Measurements from ENCODE around the gene GOSR1.

Gene GOSR1

DNA sequence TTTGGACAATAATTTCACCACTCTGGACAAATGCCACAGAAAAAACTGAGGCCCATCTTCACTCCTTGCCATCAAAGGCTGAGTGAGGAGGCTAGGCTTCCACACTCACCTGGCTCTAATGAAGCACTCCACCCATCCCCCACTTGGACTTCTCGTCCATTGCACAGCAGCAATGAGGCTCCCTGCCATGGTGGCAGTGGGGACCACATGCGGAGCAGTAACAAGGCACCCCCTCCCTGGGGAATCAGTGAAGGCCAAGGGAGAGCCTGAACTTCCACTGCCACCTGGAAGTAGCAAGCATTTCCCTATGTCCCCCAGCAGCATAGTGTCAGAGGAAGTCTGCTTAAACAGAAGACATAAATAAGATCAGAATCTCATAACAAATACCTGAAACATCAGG is 2.0 kb upstream of the GOSR1 start:
- no peak overlapping the region for H3K4me3 Mint-ChIP-seq
- H3K36me3 Mint-ChIP-seq (ENCODE audit: low read depth), result peaks cover 4% of the 10 kb centered on the region
- H3K27ac Mint-ChIP-seq, result no peak overlapping the region
- no peaks in the 10 kb centered on the region for H3K9me3 Mint-ChIP-seq
- peaks cover 13% of the 10 kb centered on the region for H3K4me1 Mint-ChIP-seq (ENCODE audit: low read depth)
- no peaks in the 10 kb centered on the region for H3K27me3 Mint-ChIP-seq (ENCODE audit: low read depth)

DNA sequence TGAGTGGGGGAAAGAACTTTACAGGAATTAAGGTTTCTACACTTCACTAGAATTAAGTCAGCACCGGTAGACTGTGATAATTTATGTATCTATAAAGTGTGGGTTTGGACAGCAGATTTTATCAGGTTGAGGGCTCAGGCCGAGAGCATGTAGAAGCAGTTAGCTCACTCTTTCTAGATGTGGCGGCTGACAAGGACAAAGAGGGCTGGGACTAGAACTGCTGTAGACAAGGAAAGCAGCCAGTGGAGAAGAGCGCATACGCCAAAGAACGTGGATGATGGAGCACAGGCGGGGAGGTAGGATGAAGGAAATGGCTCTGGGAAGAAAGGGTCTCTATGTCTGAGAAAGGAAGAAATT is 504 bp upstream of the GOSR1 start:
- H3K27me3 Mint-ChIP-seq (ENCODE audit: low read depth), result no peaks in the 10 kb centered on the region
- peak overlapping the region; percentile 93 for H3K27ac Mint-ChIP-seq
- peaks cover 15% of the 10 kb centered on the region for H3K4me1 Mint-ChIP-seq (ENCODE audit: low read depth)
- no peaks in the 10 kb centered on the region for H3K9me3 Mint-ChIP-seq
- H3K36me3 Mint-ChIP-seq (ENCODE audit: low read depth), result peaks cover 8% of the 10 kb centered on the region
- H3K4me3 Mint-ChIP-seq, result peak overlapping the region; percentile 95

DNA sequence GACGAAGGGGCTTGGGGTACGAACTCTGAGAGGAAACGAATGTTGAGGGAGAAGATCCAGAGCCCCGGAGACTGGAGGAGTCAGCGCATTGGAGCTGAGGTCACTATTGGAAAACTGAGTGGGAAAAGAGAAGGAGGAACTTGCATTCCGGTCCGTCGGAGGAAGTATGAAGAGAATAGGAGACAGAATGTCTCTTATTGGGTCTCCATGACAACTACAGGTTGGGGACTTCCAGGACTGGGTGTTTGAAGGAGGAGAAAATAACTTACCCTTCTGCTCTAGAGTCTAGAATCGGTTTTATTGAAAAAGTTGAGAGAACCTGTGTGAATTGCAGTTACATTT is 537 bp downstream of the GOSR1 start:
- Mint-ChIP-seq H3K36me3 (ENCODE audit: low read depth) (peaks cover 12% of the 10 kb centered on the region), H3K9me3 (no peaks in the 10 kb centered on the region), H3K27me3 (ENCODE audit: low read depth) (no peaks in the 10 kb centered on the region), H3K4me1 (ENCODE audit: low read depth) (peaks cover 18% of the 10 kb centered on the region), H3K27ac (peak overlapping the region; percentile 93), H3K4me3 (peak overlapping the region; percentile 95)

DNA sequence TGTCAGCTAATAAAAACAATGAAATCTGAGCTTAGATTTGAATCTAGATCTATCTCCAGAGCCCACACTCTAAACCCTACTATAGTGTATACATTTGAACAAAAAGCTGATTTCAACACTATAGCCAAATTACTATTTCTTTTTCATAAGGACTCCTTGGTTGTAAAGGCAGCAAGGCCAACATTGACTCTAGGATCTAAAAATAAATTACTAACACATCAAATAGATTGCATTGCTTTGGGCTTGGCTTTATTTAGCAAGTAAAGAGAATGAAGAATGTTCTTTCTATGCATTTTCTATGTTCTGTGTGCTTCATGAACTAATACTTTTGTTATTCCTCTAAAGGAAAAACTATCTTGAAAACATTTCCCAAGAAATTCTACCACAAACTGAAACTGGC is 5.3 kb downstream of the GOSR1 start:
- no peak overlapping the region for H3K27ac Mint-ChIP-seq
- H3K27me3 Mint-ChIP-seq (ENCODE audit: low read depth), result no peaks in the 10 kb centered on the region
- H3K36me3 Mint-ChIP-seq (ENCODE audit: low read depth), result peaks cover 41% of the 10 kb centered on the region

DNA sequence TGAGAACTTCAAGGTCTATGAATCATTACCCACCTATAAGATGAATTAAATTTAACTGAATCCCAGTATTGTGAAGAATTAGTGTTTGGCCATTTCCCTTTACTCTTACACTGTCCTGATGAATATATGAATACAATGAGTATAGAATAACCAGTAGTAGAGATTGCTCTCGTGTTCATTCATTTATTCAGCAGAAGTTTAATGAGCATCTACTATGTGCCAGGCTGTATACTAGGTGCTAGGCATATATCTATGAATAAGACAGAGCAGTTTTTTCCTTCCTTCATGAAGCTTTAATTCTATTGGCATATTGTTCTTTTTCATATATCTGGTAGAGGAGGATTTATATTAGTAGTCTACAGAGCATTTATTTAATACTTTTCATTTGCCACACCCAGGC is 6.0 kb downstream of the GOSR1 start:
- Mint-ChIP-seq H3K9me3 (no peaks in the 10 kb centered on the region), H3K27ac (no peak overlapping the region), H3K27me3 (ENCODE audit: low read depth) (no peaks in the 10 kb centered on the region), H3K4me3 (no peak overlapping the region), H3K36me3 (ENCODE audit: low read depth) (peaks cover 39% of the 10 kb centered on the region), H3K4me1 (ENCODE audit: low read depth) (peaks cover 7% of the 10 kb centered on the region)

More for the DNA sequence above, 5.3 kb downstream of the GOSR1 start:
- Mint-ChIP-seq H3K4me3 (no peak overlapping the region), H3K4me1 (ENCODE audit: low read depth) (peaks cover 11% of the 10 kb centered on the region), H3K9me3 (no peaks in the 10 kb centered on the region)

DNA sequence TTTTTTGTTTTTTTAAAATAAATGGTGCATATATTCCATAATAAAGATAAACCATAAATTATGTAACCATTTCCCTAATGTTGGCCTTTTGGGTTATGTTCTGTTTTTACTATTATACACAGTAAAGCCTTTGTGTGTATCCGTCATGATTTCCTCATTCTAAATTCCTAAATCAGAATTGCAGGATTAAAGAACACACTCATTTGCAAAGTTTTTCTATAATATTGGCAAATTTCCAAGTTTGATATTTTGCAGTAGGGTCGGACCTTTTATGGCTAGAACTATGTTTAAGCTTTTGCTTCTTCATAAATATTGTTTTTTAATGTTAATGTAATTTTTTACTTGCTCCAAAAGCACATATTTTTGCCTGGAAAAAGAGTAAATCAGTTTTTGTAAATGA is 16.6 kb downstream of the GOSR1 start:
- H3K27ac Mint-ChIP-seq, result no peak overlapping the region
- H3K27me3 Mint-ChIP-seq (ENCODE audit: low read depth), result no peaks in the 10 kb centered on the region
- H3K4me3 Mint-ChIP-seq, result no peak overlapping the region
- peaks cover 53% of the 10 kb centered on the region for H3K36me3 Mint-ChIP-seq (ENCODE audit: low read depth)
- H3K4me1 Mint-ChIP-seq (ENCODE audit: low read depth), result no peaks in the 10 kb centered on the region
- no peaks in the 10 kb centered on the region for H3K9me3 Mint-ChIP-seq

DNA sequence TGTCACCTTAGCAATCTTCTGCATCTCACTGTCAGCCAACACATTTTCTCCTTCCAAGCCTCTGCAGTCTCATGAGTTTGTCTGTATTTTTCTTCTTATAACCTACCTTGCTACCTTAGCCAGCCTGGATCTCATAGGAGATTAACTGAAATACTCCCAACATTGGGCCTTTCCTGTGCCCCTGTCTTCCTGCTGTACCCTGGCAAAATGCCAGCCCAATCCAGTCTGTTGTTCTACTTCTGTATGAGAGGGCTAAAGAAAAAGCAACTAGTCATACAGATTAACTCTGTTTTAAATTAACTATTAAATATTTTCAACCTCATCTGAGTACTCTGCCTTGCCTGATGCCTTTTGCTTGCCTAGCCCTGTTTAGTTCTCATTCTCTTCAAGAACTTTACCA is 18.4 kb downstream of the GOSR1 start:
- H3K4me1 Mint-ChIP-seq (ENCODE audit: low read depth), result peaks cover 5% of the 10 kb centered on the region
- H3K36me3 Mint-ChIP-seq (ENCODE audit: low read depth), result peaks cover 53% of the 10 kb centered on the region
- no peak overlapping the region for H3K27ac Mint-ChIP-seq
- H3K27me3 Mint-ChIP-seq (ENCODE audit: low read depth), result no peaks in the 10 kb centered on the region
- no peak overlapping the region for H3K4me3 Mint-ChIP-seq
- no peaks in the 10 kb centered on the region for H3K9me3 Mint-ChIP-seq

DNA sequence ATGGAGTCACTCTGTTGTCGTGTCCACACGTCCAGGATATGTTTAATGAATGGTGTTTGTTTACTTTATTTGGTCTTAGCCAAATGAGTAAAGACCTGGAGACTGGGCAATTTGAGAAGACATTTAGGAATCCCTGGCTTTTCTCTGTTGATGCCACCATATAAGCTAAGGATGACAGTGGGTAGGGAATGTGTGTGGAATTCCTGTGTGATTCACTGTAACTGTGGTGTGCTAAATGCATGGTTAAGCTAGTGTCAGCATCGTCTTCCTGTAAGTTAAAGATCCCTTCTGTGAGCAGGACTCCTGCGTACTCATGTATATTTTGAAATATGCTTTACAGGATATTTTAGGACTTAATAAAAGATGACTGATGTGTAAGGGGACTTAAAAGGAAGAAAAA is 26.4 kb downstream of the GOSR1 start:
- H3K27me3 Mint-ChIP-seq (ENCODE audit: low read depth), result no peaks in the 10 kb centered on the region
- no peak overlapping the region for H3K4me3 Mint-ChIP-seq
- peaks cover 13% of the 10 kb centered on the region for H3K4me1 Mint-ChIP-seq (ENCODE audit: low read depth)
- no peak overlapping the region for H3K27ac Mint-ChIP-seq
- no peaks in the 10 kb centered on the region for H3K9me3 Mint-ChIP-seq
- peaks cover 39% of the 10 kb centered on the region for H3K36me3 Mint-ChIP-seq (ENCODE audit: low read depth)

DNA sequence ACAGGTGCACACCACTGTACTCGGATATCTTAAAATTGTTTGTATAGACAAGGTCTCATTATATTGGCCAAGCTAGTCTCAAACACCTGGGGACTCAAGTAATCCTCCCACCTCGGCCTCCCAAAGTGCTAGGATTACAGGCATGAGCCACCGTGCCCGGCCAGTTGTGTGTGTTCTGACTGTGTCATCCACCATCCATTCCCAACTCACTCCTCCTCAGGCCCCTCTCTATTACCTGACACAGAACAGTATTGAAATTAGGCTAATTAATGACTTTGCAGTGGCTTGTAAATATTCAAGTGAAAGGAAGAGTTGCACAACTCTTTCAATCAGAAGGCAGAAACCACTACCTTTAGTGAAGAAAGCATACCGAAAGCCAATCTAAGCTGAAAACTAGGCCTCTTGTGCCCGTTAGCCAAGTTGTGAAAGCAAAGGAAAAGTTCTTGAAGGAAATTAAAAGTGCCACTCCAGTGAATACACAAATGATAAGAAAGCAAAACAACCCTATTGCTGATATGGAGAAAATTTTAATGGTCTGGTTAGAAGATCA is 28.7 kb downstream of the GOSR1 start:
- Mint-ChIP-seq H3K27ac (peak overlapping the region; percentile 29), H3K36me3 (ENCODE audit: low read depth) (peaks cover 29% of the 10 kb centered on the region), H3K9me3 (no peaks in the 10 kb centered on the region), H3K27me3 (ENCODE audit: low read depth) (no peaks in the 10 kb centered on the region), H3K4me1 (ENCODE audit: low read depth) (peaks cover 8% of the 10 kb centered on the region), H3K4me3 (no peak overlapping the region)

DNA sequence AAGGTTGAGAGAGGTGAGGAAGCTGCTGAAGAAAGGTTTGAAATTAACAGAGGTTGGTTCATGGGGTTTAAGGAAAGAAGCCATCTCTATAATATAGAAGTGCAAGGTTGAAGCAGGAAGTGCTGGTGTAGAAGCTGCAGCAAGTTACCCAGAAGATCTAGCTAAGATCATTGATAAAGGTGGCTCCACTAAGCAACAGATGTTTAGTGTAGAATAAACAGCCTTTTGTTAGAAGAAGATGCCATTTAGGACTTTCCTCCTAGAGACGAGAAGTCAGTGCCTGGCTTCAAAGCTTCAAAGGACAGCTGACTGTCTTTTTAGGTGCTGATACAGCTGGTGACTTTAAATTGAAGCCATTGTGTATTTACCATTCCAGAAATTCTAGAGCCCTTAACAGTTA is 29.3 kb downstream of the GOSR1 start:
- Mint-ChIP-seq H3K27ac (peak overlapping the region; percentile 29), H3K4me3 (no peak overlapping the region), H3K9me3 (no peaks in the 10 kb centered on the region), H3K4me1 (ENCODE audit: low read depth) (peaks cover 8% of the 10 kb centered on the region), H3K27me3 (ENCODE audit: low read depth) (no peaks in the 10 kb centered on the region), H3K36me3 (ENCODE audit: low read depth) (peaks cover 26% of the 10 kb centered on the region)

DNA sequence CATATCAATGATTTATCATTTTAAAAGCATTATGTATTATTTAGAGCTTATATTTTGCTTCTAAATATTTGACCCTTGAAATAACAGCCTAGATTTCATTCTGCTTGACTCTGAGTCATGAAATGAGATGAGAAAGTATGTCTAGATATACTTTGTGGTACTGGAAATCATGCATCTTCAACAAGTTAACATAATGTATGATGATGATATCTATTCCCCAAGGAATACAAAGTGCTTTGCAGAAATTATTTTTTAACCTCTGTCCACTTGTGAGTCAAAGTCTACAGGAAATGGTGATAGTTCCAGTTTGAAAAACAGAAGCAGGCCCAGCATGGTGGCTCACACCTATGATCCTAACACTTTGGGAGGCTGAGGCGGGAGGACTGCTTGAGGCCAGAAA is 36.1 kb downstream of the GOSR1 start:
- no peaks in the 10 kb centered on the region for H3K27me3 Mint-ChIP-seq (ENCODE audit: low read depth)
- no peaks in the 10 kb centered on the region for H3K9me3 Mint-ChIP-seq
- no peaks in the 10 kb centered on the region for H3K4me1 Mint-ChIP-seq (ENCODE audit: low read depth)
- H3K27ac Mint-ChIP-seq, result no peak overlapping the region
- no peak overlapping the region for H3K4me3 Mint-ChIP-seq
- H3K36me3 Mint-ChIP-seq (ENCODE audit: low read depth), result peaks cover 11% of the 10 kb centered on the region

DNA sequence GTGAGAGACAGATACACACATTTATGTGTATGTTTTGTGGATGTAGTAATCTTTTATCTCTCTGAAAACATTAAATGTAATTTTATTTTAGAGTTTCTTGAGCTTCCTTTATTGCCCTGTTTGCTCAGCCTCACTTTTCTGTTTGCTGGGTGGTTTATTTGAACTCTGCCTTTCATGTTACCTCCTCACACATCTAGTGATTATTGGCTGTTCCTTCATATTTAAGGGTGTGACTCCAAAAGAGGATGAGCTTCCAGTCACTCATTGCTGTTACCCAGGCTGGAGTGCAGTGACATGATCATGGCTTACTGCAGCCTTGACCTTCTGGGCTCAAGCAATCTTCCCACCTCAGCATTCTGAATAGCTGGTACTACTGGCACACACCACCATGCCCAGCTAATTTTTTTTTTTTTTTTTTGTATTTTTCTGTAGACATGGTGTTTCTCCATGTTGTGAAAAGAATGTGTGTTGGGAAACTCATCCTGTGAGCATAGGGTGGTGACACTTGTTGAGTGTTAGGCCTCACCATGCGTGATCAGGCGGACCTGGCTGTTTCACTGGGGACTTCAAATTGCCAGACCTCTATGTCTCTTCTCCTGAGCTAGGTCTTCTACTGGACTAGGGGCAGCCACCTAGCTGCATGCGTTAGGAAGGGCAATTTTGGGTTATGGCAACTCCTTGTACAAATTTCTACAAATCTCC is 37.8 kb downstream of the GOSR1 start:
- no peak overlapping the region for H3K27ac Mint-ChIP-seq
- no peaks in the 10 kb centered on the region for H3K27me3 Mint-ChIP-seq (ENCODE audit: low read depth)
- peaks cover 16% of the 10 kb centered on the region for H3K36me3 Mint-ChIP-seq (ENCODE audit: low read depth)
- no peaks in the 10 kb centered on the region for H3K9me3 Mint-ChIP-seq
- peaks cover 3% of the 10 kb centered on the region for H3K4me1 Mint-ChIP-seq (ENCODE audit: low read depth)
- H3K4me3 Mint-ChIP-seq, result no peak overlapping the region

DNA sequence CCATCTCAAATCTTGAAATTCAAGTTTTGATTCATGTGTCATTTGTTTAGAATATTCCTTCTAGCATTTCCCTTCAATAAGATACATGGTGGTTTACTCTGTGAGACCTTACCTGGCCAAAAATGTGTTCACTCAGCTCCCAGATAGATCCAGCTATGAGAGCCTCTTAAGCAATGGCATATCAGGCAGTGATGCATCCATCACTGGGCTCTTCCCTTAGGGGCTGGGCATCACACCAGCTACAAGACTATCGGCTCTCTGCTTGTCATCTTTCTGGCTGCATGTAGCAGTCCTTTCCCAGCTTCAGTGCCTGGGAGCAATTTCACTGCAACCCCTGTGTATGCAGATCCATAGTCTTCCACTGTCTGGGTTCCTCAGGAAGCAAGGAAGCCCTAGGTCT is 40.6 kb downstream of the GOSR1 start:
- Mint-ChIP-seq H3K27ac (no peak overlapping the region), H3K4me1 (ENCODE audit: low read depth) (peaks cover 3% of the 10 kb centered on the region), H3K36me3 (ENCODE audit: low read depth) (peaks cover 25% of the 10 kb centered on the region), H3K9me3 (no peaks in the 10 kb centered on the region), H3K4me3 (no peak overlapping the region), H3K27me3 (ENCODE audit: low read depth) (no peaks in the 10 kb centered on the region)

DNA sequence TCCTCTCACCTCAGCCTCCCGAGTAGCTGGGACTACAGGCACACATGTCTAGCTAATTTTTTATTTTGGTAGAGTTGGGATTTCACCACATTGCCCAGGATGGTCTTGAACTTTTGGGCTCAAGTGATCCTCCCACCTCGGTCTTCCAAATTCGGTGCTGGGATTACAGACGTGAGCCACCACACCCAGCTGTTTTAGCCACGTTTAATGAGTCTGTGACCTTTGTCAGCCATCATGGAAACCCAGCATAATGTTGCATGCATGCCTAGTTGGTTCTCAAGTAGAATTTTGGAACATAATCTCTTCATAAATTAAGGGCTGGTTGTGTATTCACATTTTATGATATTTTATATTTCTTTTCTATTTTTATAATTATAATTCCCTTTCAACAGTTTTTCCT is 42.0 kb downstream of the GOSR1 start:
- Mint-ChIP-seq H3K36me3 (ENCODE audit: low read depth) (peaks cover 25% of the 10 kb centered on the region), H3K9me3 (no peaks in the 10 kb centered on the region), H3K4me1 (ENCODE audit: low read depth) (peaks cover 3% of the 10 kb centered on the region), H3K27me3 (ENCODE audit: low read depth) (no peaks in the 10 kb centered on the region), H3K4me3 (no peak overlapping the region), H3K27ac (no peak overlapping the region)

DNA sequence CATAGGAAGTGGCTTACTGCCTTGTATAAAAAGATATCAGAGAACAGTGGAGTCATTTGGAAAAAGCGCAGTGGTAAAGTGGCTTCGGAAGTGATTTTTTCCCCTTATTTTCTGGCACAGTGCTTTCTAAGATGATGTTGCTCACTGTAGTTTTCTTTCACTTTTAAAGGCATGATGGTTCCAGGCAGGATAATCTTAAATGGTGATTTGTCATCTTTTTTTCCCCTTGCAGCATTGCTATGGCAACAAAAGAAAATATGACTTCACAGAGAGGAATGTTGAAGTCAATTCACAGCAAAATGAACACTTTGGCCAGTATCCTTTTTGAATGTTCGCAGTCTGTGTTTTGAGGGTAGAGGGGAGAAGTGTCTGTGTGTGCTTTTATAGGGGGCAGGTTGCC is 42.5 kb downstream of the GOSR1 start:
- Mint-ChIP-seq H3K36me3 (ENCODE audit: low read depth) (peaks cover 26% of the 10 kb centered on the region), H3K27ac (no peak overlapping the region), H3K27me3 (ENCODE audit: low read depth) (no peaks in the 10 kb centered on the region), H3K4me1 (ENCODE audit: low read depth) (peaks cover 3% of the 10 kb centered on the region), H3K9me3 (no peaks in the 10 kb centered on the region), H3K4me3 (no peak overlapping the region)

DNA sequence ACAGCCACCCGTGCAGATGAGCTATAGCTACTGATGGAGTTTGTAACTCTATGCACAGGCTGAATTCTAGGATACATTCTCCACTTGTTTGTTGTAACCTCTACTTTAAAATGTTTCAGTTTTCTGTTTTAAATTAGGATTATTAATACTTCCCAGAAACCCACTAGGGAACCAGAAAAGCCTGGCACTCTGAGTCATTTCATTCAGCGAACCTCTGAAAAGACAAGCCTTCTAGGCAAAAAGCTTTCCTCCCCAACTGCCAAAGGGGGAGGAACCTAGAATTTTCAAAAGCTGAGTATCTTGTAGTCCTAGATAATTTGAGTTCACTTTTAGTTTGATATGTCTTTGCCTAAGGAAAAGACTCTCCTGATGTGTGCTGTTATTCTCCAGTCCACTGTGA is 43.2 kb downstream of the GOSR1 start:
- H3K27me3 Mint-ChIP-seq (ENCODE audit: low read depth), result no peaks in the 10 kb centered on the region
- H3K4me1 Mint-ChIP-seq (ENCODE audit: low read depth), result peaks cover 3% of the 10 kb centered on the region
- no peak overlapping the region for H3K27ac Mint-ChIP-seq
- H3K9me3 Mint-ChIP-seq, result no peaks in the 10 kb centered on the region
- H3K36me3 Mint-ChIP-seq (ENCODE audit: low read depth), result peaks cover 25% of the 10 kb centered on the region
- H3K4me3 Mint-ChIP-seq, result no peak overlapping the region
